HEK293 (cell line): ENCODE measurements around the gene MED28.

Experiments
- CTCF ChIA-PET: fragments of 350-600 bp; formaldehyde crosslinking; extraction: SDS; loops from one replicate; lab custom pipeline; 2021; ENCODE audit warnings: antibody characterized with exemption; lab: Yijun Ruan, JAX
- POLR2A ChIA-PET: fragments of 300-600 bp; formaldehyde crosslinking; extraction: SDS; loops from one replicate; lab custom pipeline; 2020; ENCODE audit warnings: antibody characterized with exemption, inconsistent platforms; lab: Yijun Ruan, JAX
- H3K27ac ChIP-seq: fragments of 200-500 bp; sonication (Bioruptor generic); 2 replicates; pipeline ENCODE4 v1.5.1; 2014; ENCODE audit warnings: low read depth, low read length, control low read depth, inconsistent platforms; ENCODE audit errors: extremely low read depth
- H3K36me3 ChIP-seq, 2 experiments: fragments of 200-500 bp in 1 of 2; sonication (Bioruptor generic) in 1 of 2; 1 replicate in 1 of 2; 2 replicates in 1 of 2; pipeline ENCODE4 v1.5.1; 2014 to 2017; ENCODE audit warnings: inconsistent platforms in 2 of 2, low read length in 2 of 2; ENCODE audit not compliant: control insufficient read depth in 2 of 2, insufficient read depth in 1 of 2
- H3K4me1 ChIP-seq: fragments of 200-500 bp; sonication (Bioruptor generic); 2 replicates; pipeline ENCODE4 v1.5.1; 2014; ENCODE audit warnings: mild to moderate bottlenecking, low read length, inconsistent platforms; ENCODE audit not compliant: control insufficient read depth, insufficient read depth
- H3K4me3 ChIP-seq: 2 replicates; pipeline ENCODE4 v1.5.1; 2011; ENCODE audit warnings: low read depth, mild to moderate bottlenecking, control low read depth, low read length, moderate library complexity
- H3K9me3 ChIP-seq: fragments of 200-500 bp; sonication (Bioruptor generic); 2 replicates; pipeline ENCODE4 v1.5.1; 2014; ENCODE audit warnings: low read depth, low read length, inconsistent platforms; ENCODE audit not compliant: control insufficient read depth, insufficient read depth
- EGR2 ChIP-seq: fragments of 450-650 bp; formaldehyde crosslinking; IDR thresholded peaks from 2 replicates; pipeline ENCODE4 v1.5.1; 2016; ENCODE audit warnings: low read depth, missing biosample characterization, missing genetic modification characterization
- FEZF1 ChIP-seq: fragments of 450-650 bp; formaldehyde crosslinking; IDR thresholded peaks from 2 replicates; pipeline ENCODE4 v1.5.1; 2016; ENCODE audit warnings: missing biosample characterization, missing genetic modification characterization
- MYNN ChIP-seq: fragments of 450-650 bp; formaldehyde crosslinking; IDR thresholded peaks from 2 replicates; pipeline ENCODE4 v1.5.1; 2016; ENCODE audit warnings: missing biosample characterization, missing genetic modification characterization, borderline replicate concordance
- MZF1 ChIP-seq: fragments of 450-650 bp; formaldehyde crosslinking; IDR thresholded peaks from 2 replicates; pipeline ENCODE4 v1.5.1; 2017; ENCODE audit warnings: missing biosample characterization, missing genetic modification characterization, borderline replicate concordance
- PBX3 ChIP-seq: sonication (generic); formaldehyde crosslinking; IDR thresholded peaks from 2 replicates; pipeline ENCODE4 v1.8.1; 2022; ENCODE audit warnings: mild to moderate bottlenecking, moderate library complexity, missing genetic modification reagents
- RBAK ChIP-seq: fragments of 450-650 bp; formaldehyde crosslinking; IDR thresholded peaks from 2 replicates; pipeline ENCODE4 v1.5.1; 2016; ENCODE audit warnings: missing biosample characterization, missing genetic modification characterization
- SP2 ChIP-seq: fragments of 450-650 bp; formaldehyde crosslinking; IDR thresholded peaks from 2 replicates; pipeline ENCODE4 v1.5.1; 2016; ENCODE audit warnings: missing biosample characterization, missing genetic modification characterization
- ZNF112 ChIP-seq: fragments of 450-650 bp; formaldehyde crosslinking; IDR thresholded peaks from 2 replicates; pipeline ENCODE4 v1.5.0; 2017; ENCODE audit warnings: missing biosample characterization, missing genetic modification characterization
- ZNF138 ChIP-seq: fragments of 450-650 bp; formaldehyde crosslinking; IDR thresholded peaks from 2 replicates; pipeline ENCODE4 v1.5.1; 2016; ENCODE audit warnings: missing biosample characterization, missing genetic modification characterization, borderline replicate concordance
- ZNF155 ChIP-seq: fragments of 450-650 bp; formaldehyde crosslinking; IDR thresholded peaks from 2 replicates; pipeline ENCODE4 v1.5.1; 2016; ENCODE audit warnings: missing biosample characterization, missing genetic modification characterization
- ZNF174 ChIP-seq: fragments of 450-650 bp; formaldehyde crosslinking; IDR thresholded peaks from 2 replicates; pipeline ENCODE4 v1.5.0; 2017; ENCODE audit warnings: missing biosample characterization, mild to moderate bottlenecking, missing genetic modification characterization
- ZNF26 ChIP-seq: fragments of 450-650 bp; formaldehyde crosslinking; IDR thresholded peaks from 2 replicates; pipeline ENCODE4 v1.5.1; 2016; ENCODE audit warnings: missing biosample characterization, missing genetic modification characterization
- ZNF274 ChIP-seq, 2 experiments: fragments of 200-500 bp in 1 of 2; fragments of 450-650 bp in 1 of 2; sonication (Bioruptor generic) in 1 of 2; formaldehyde crosslinking in 1 of 2; IDR thresholded peaks; 2 replicates each; pipeline versions ENCODE4 v1.5.1 to v1.6.1; 2014 to 2016; ENCODE audit warnings: borderline replicate concordance in 1 of 2, inconsistent platforms in 1 of 2, low read length in 1 of 2, missing biosample characterization in 1 of 2, missing genetic modification characterization in 1 of 2
- ZNF280D ChIP-seq: fragments of 450-650 bp; formaldehyde crosslinking; IDR thresholded peaks from 2 replicates; pipeline ENCODE4 v1.5.1; 2016; ENCODE audit warnings: missing biosample characterization, missing genetic modification characterization
- ZNF324 ChIP-seq: fragments of 450-650 bp; formaldehyde crosslinking; IDR thresholded peaks from 2 replicates; pipeline ENCODE4 v1.5.1; 2016; ENCODE audit warnings: missing biosample characterization, missing genetic modification characterization
- ZNF341 ChIP-seq: fragments of 450-650 bp; formaldehyde crosslinking; IDR thresholded peaks from 2 replicates; pipeline ENCODE4; 2016; ENCODE audit warnings: low read depth, missing biosample characterization, missing genetic modification characterization
- ZNF366 ChIP-seq: fragments of 450-650 bp; formaldehyde crosslinking; conservative IDR thresholded peaks from 2 replicates; pipeline ENCODE4 v1.5.1; 2016; ENCODE audit warnings: missing biosample characterization, missing genetic modification characterization
- ZNF473 ChIP-seq: fragments of 450-650 bp; formaldehyde crosslinking; IDR thresholded peaks from 2 replicates; pipeline ENCODE4 v1.5.1; 2017; ENCODE audit warnings: missing biosample characterization, missing genetic modification characterization
- ZNF510 ChIP-seq: fragments of 450-650 bp; formaldehyde crosslinking; IDR thresholded peaks from 2 replicates; pipeline ENCODE4 v1.5.1; 2018; ENCODE audit warnings: mild to moderate bottlenecking, missing genetic modification characterization, missing biosample characterization; ENCODE audit not compliant: insufficient replicate concordance
- ZNF548 ChIP-seq: fragments of 450-650 bp; formaldehyde crosslinking; IDR thresholded peaks from 2 replicates; pipeline ENCODE4 v1.5.1; 2016; ENCODE audit warnings: missing biosample characterization, missing genetic modification characterization
- ZNF549 ChIP-seq: fragments of 450-650 bp; IDR thresholded peaks from 2 replicates; pipeline ENCODE4 v1.5.1; 2018; ENCODE audit warnings: missing biosample characterization, missing genetic modification characterization, mild to moderate bottlenecking, inconsistent platforms, moderate library complexity
- ZNF580 ChIP-seq: fragments of 450-650 bp; formaldehyde crosslinking; IDR thresholded peaks from 2 replicates; pipeline ENCODE4 v1.5.1; 2016; ENCODE audit warnings: missing biosample characterization, missing genetic modification characterization
- ZNF621 ChIP-seq: fragments of 450-650 bp; formaldehyde crosslinking; IDR thresholded peaks from 2 replicates; pipeline ENCODE4 v1.5.1; 2017; ENCODE audit warnings: missing biosample characterization, missing genetic modification characterization
- ZNF660 ChIP-seq: fragments of 450-650 bp; IDR thresholded peaks from 2 replicates; pipeline ENCODE4 v1.5.1; 2018; ENCODE audit warnings: missing biosample characterization, mild to moderate bottlenecking, missing genetic modification characterization
- ZXDB ChIP-seq: fragments of 450-650 bp; formaldehyde crosslinking; IDR thresholded peaks from 2 replicates; pipeline ENCODE4 v1.5.1; 2016; ENCODE audit warnings: missing biosample characterization, missing genetic modification characterization

The MED28 gene

GRCh38 chr4:17580969-17581368, 33.5 kb upstream of the MED28 start:
- POLR2A ChIA-PET: no interaction called here
- CTCF ChIA-PET: interaction anchor here (0.6 kb wide), 1 partner anchor 16 kb away, joined by 4 read pairs; no protein-coding TSS in a partner anchor
- no peak for TF ChIP-seq ZNF324 (tag by site-specific recombination)
- no peak for TF ChIP-seq ZNF174
- TF ChIP-seq PBX3 (CRISPR knock-in tag): no peak
- no peak for TF ChIP-seq MZF1 (tag by site-specific recombination)
- no peak for TF ChIP-seq ZNF580
- TF ChIP-seq ZNF341 (tag by site-specific recombination): no peak
- no peak for TF ChIP-seq ZNF549 (tag by site-specific recombination)
- Histone ChIP-seq H3K27ac (no peak overlapping the region), H3K36me3 (peaks cover 0 to 67% of the 10 kb centered on the region in 2 experiments; a peak in 1 of 3 replicates), H3K4me3 (no peak overlapping the region), H3K4me1 (no peaks in the 10 kb centered on the region), H3K9me3 (no peaks in the 10 kb centered on the region)

- POLR2A ChIA-PET: no interaction called here
- TF ChIP-seq ZNF26 (tag by site-specific recombination): no peak
- no peak for TF ChIP-seq ZXDB
- no peak for TF ChIP-seq ZNF155 (tag by site-specific recombination)
- no peak for TF ChIP-seq FEZF1 (tag by site-specific recombination)
- TF ChIP-seq ZNF660 (tag by site-specific recombination): no peak
- TF ChIP-seq ZNF621 (tag by site-specific recombination): no peak
- TF ChIP-seq ZNF510: no peak
- no peak for TF ChIP-seq EGR2 (tag by site-specific recombination)
- TF ChIP-seq MYNN (tag by site-specific recombination): no peak
- no peak for TF ChIP-seq ZNF174
- TF ChIP-seq ZNF274 (IDR thresholded peaks at IDR 0.05; ENCODE audit: low read length): no peak
- TF ChIP-seq ZNF274 (tag by site-specific recombination; IDR thresholded peaks at IDR 0.05; ENCODE audit: borderline replicate concordance): no peak
- TF ChIP-seq ZNF112 (tag by site-specific recombination): no peak
- TF ChIP-seq SP2: no peak
- TF ChIP-seq ZNF473 (tag by site-specific recombination): no peak
- TF ChIP-seq ZNF280D (tag by site-specific recombination): no peak
- TF ChIP-seq RBAK (tag by site-specific recombination): no peak
- TF ChIP-seq ZNF138 (tag by site-specific recombination): no peak
- TF ChIP-seq PBX3 (CRISPR knock-in tag): no peak
- TF ChIP-seq ZNF548 (tag by site-specific recombination): no peak
- TF ChIP-seq ZNF366 (tag by site-specific recombination): no peak
Observed at GRCh38 chr4:17583276-17583675, 31.2 kb upstream of the MED28 start.

More at GRCh38 chr4:17583276-17583675, 31.2 kb upstream of the MED28 start:
- Histone ChIP-seq H3K4me1 (no peaks in the 10 kb centered on the region), H3K27ac (no peak overlapping the region), H3K36me3 (peaks cover 0 to 88% of the 10 kb centered on the region in 2 experiments; a peak in 2 of 3 replicates), H3K4me3 (no peak overlapping the region), H3K9me3 (no peaks in the 10 kb centered on the region)
- CTCF ChIA-PET: interaction anchor here (0.6 kb wide), 1 partner anchor 9 kb away, joined by 4 read pairs; no protein-coding TSS in a partner anchor
